CD14-positive monocyte (primary cell): Measurements from ENCODE around the gene WDR45. TPM values are rescaled to one million over a fixed set of nuclear protein-coding genes. Genes with fewer than 3 reads are reported as not detected.
A peak's percentile ranks its signal among the peaks of the same experiment; 100 is the strongest.

Experiments used
- DNase-seq, 3 donors: peaks; one replicate each; pipeline ENCODE4 v3.0.0-alpha.2; 2011 to 2022
- H2AFZ ChIP-seq: 2 replicates; pipeline ENCODE4 v1.6.0; 2012; ENCODE audit warnings: mild to moderate bottlenecking, low read depth, low read length, inconsistent platforms; ENCODE audit not compliant: insufficient read depth, poor library complexity, severe bottlenecking
- H3K27ac ChIP-seq, 2 donors: 1 replicate in 1 of 2; 2 replicates in 1 of 2; pipeline ENCODE4 v1.5.1; 2012 to 2013; ENCODE audit warnings: low read length in 2 of 2, control low read depth in 1 of 2, inconsistent platforms in 1 of 2, low read depth in 1 of 2, mild to moderate bottlenecking in 1 of 2
- H3K27me3 ChIP-seq, 2 donors: one replicate each; pipeline versions ENCODE4 v1.6.0 to v1.6.1; 2011 to 2013; ENCODE audit warnings: low read length in 2 of 2; ENCODE audit not compliant: control insufficient read depth in 2 of 2, insufficient read depth in 2 of 2
- H3K36me3 ChIP-seq, 2 donors: replicated peaks in 1 of 2; 1 replicate in 1 of 2; 2 replicates in 1 of 2; pipeline versions ENCODE4 v1.5.1 to v1.6.1; 2012 to 2013; ENCODE audit warnings: low read length in 2 of 2, control low read depth in 1 of 2, inconsistent platforms in 1 of 2, mild to moderate bottlenecking in 1 of 2; ENCODE audit not compliant: insufficient read depth in 2 of 2, control insufficient read depth in 1 of 2
- H3K4me1 ChIP-seq, 2 donors: 1 replicate in 1 of 2; 2 replicates in 1 of 2; pipeline versions ENCODE4 v1.5.1 to v1.6.1; 2012 to 2013; ENCODE audit warnings: low read length in 2 of 2, control low read depth in 1 of 2, inconsistent platforms in 1 of 2, mild to moderate bottlenecking in 1 of 2, moderate library complexity in 1 of 2; ENCODE audit not compliant: insufficient read depth in 2 of 2, control insufficient read depth in 1 of 2
- H3K4me2 ChIP-seq: replicated peaks from 2 replicates; pipeline ENCODE3; 2012; ENCODE audit warnings: low read length, moderate library complexity, mild to moderate bottlenecking; ENCODE audit not compliant: poor library complexity, severe bottlenecking; ENCODE audit errors: extremely low read depth
- H3K4me3 ChIP-seq, 3 experiments: fragments of 200-600 bp in 1 of 3; sonication (generic) in 1 of 3; replicated peaks in 1 of 3; 1 replicate in 2 of 3; 2 replicates in 1 of 3; pipeline ENCODE4 v1.5.1; 2011 to 2013; ENCODE audit warnings: low read length in 3 of 3, mild to moderate bottlenecking in 3 of 3, control low read depth in 2 of 3, low read depth in 2 of 3, inconsistent platforms in 1 of 3, moderate library complexity in 1 of 3
- H3K79me2 ChIP-seq: 2 replicates; pipeline ENCODE4 v1.6.0; 2012; ENCODE audit warnings: mild to moderate bottlenecking, control low read depth, inconsistent platforms, low read length, moderate library complexity; ENCODE audit not compliant: insufficient read depth
- H3K9ac ChIP-seq: 2 replicates; pipeline ENCODE4 v1.6.0; 2017; ENCODE audit warnings: low read length, mild to moderate bottlenecking; ENCODE audit not compliant: insufficient read depth, poor library complexity, severe bottlenecking
- H3K9me3 ChIP-seq, 2 donors: replicated peaks in 1 of 2; 1 replicate in 1 of 2; 2 replicates in 1 of 2; pipeline versions ENCODE4 v1.5.1 to v1.6.1; 2012 to 2013; ENCODE audit warnings: low read length in 2 of 2, control low read depth in 1 of 2; ENCODE audit not compliant: control insufficient read depth in 1 of 2, insufficient read depth in 1 of 2
- H4K20me1 ChIP-seq: 2 replicates; pipeline ENCODE4 v1.6.0; 2012; ENCODE audit warnings: mild to moderate bottlenecking, low read length, control low read depth, moderate library complexity; ENCODE audit not compliant: insufficient read depth
- H3K27ac Mint-ChIP-seq, 7 donors: one replicate each; pipeline ENCODE4 v1.8.0; 2020; ENCODE audit warnings: mild to moderate bottlenecking in 7 of 7, mixed read lengths in 7 of 7, moderate library complexity in 6 of 7, inconsistent platforms in 2 of 7
- H3K27me3 Mint-ChIP-seq, 3 donors: one replicate each; pipeline ENCODE4 v1.8.0; 2021 to 2022; ENCODE audit warnings: low read depth in 3 of 3, mild to moderate bottlenecking in 3 of 3, mixed read lengths in 3 of 3, moderate library complexity in 3 of 3, inconsistent platforms in 1 of 3
- H3K36me3 Mint-ChIP-seq, 2 donors: one replicate each; pipeline ENCODE4 v1.8.0; 2020; ENCODE audit warnings: mixed read lengths in 2 of 2, inconsistent platforms in 1 of 2, mild to moderate bottlenecking in 1 of 2
- H3K4me1 Mint-ChIP-seq: one replicate; pipeline ENCODE4 v1.8.0; 2020; ENCODE audit warnings: mild to moderate bottlenecking, mixed read lengths
- H3K4me3 Mint-ChIP-seq, 2 donors: one replicate each; pipeline ENCODE4 v1.8.0; 2020; ENCODE audit warnings: mild to moderate bottlenecking in 2 of 2, mixed read lengths in 2 of 2, moderate library complexity in 1 of 2
- H3K9me3 Mint-ChIP-seq, 7 donors: one replicate each; pipeline ENCODE4 v1.8.0; 2020 to 2022; ENCODE audit warnings: mixed read lengths in 7 of 7, mild to moderate bottlenecking in 6 of 7, moderate library complexity in 6 of 7, inconsistent platforms in 2 of 7
- CTCF ChIP-seq: fragments of 200-600 bp; IDR thresholded peaks from one replicate; pipeline ENCODE4 v1.8.0; 2022; ENCODE audit warnings: antibody characterized with exemption, mild to moderate bottlenecking
- whole genome bisulfite sequencing: methylation state at CpG from one replicate; pipeline ENCODE4 v1.1.5; 2013; ENCODE audit warnings: missing lambda C conversion rate; ENCODE audit not compliant: insufficient coverage; 5-methylcytosine and 5-hydroxymethylcytosine counted together
- intact Hi-C, 2 donors: fragments of 100-400 bp; cut with micrococcal nuclease; formaldehyde crosslinking; loops; one replicate each; pipeline versions ENCODE4 v1.15.0 to v1.15.1; 2023
- polyA plus RNA-seq, 3 donors: library from polyadenylated mRNA; depleted of rRNA in 1 of 3; unstranded in 2 of 3; stranded (reverse) in 1 of 3; fragments of 300-500 nt in 2 of 3; fragments of >200 nt in 1 of 3; fragmentation: Illumina TruSeq in 2 of 3; gene quantifications; 1 replicate in 2 of 3; 2 replicates in 1 of 3; pipeline ENCODE4 v1.2.3, GENCODE V29; 2012 to 2021

WDR45 gene
- polyA plus RNA-seq, 3 donors: 83.1 to 207 (median 83.8) TPM

- peak overlapping the region in 1 of 3 experiments; percentile 91 for H3K4me3 ChIP-seq
Measured at GRCh38 chrX:49040376-49040955, 39.2 kb downstream of the WDR45 start.

More at GRCh38 chrX:49040376-49040955, 39.2 kb downstream of the WDR45 start:
- H3K36me3 ChIP-seq: peaks cover 27 to 34% of the 10 kb centered on the region in 2 donors
- Mint-ChIP-seq H3K27me3 (peaks cover 0 to 6% (median 0%) of the 10 kb centered on the region in 3 donors), H3K4me1 (peaks cover 44% of the 10 kb centered on the region), H3K9me3 (peaks cover 0 to 19% (median 3%) of the 10 kb centered on the region in 7 donors), H3K4me3 (peak overlapping the region; percentile 61 to 95), H3K27ac (peak overlapping the region; percentile 94 to 97 (median 96)), H3K36me3 (peaks cover 26 to 38% of the 10 kb centered on the region in 2 donors)
- H4K20me1 ChIP-seq: peaks cover 19% of the 10 kb centered on the region
- peaks cover 31 to 34% of the 10 kb centered on the region in 2 donors for H3K4me1 ChIP-seq
- H2AFZ ChIP-seq: no peak overlapping the region
- intact Hi-C loops: loop anchor here (5.0 to 10.0 kb wide), 4 partner anchors 38 to 146 kb away; partner anchors contain the start of genes GRIPAP1 (in 2 of the 2), OTUD5 (in 1 of the 2), PIM2 (in 1 of the 2) and PQBP1 (in 1 of the 2)
- peak overlapping the region; percentile 51 to 88 for H3K27ac ChIP-seq
- TF ChIP-seq CTCF: no peak
- H3K9ac ChIP-seq: peak overlapping the region; percentile 11
- no peaks in the 10 kb centered on the region for H3K9me3 ChIP-seq
- H3K27me3 ChIP-seq: no peaks in the 10 kb centered on the region
- peaks cover 59% of the 10 kb centered on the region for H3K79me2 ChIP-seq
- DNase-seq: no peak
- no CpG with 5 or more reads among the region's 7 CpGs for WGBS
- peak overlapping the region; percentile 80 for H3K4me2 ChIP-seq
